Liver (tissue), 9 donors: ENCODE data around the gene FBP2. TPM values are rescaled to one million over a fixed set of nuclear protein-coding genes. Genes with fewer than 3 reads are reported as not detected.

Source experiments
- DNase-seq: peaks from one replicate; pipeline ENCODE4 v3.0.0-alpha.2; 2017; ENCODE audit warnings: low spot score
- H3K27ac ChIP-seq, 2 donors: one replicate each; pipeline ENCODE4 v1.7.0; 2013; ENCODE audit warnings: inconsistent platforms in 2 of 2, low read length in 2 of 2, control low read depth in 1 of 2, low read depth in 1 of 2, mild to moderate bottlenecking in 1 of 2
- H3K27me3 ChIP-seq, 4 donors: one replicate each; pipeline versions ENCODE4 v1.6.1 to v1.7.0; 2013; ENCODE audit warnings: low read length in 3 of 4, inconsistent platforms in 1 of 4, mild to moderate bottlenecking in 1 of 4, moderate library complexity in 1 of 4; ENCODE audit not compliant: control insufficient read depth in 4 of 4, insufficient read depth in 4 of 4
- H3K36me3 ChIP-seq, 4 donors: one replicate each; pipeline versions ENCODE4 v1.6.1 to v1.7.0; 2013; ENCODE audit warnings: low read length in 3 of 4, mild to moderate bottlenecking in 3 of 4, low read depth in 1 of 4, moderate library complexity in 1 of 4; ENCODE audit not compliant: control insufficient read depth in 4 of 4, insufficient read depth in 3 of 4
- H3K4me1 ChIP-seq, 4 donors: one replicate each; pipeline versions ENCODE4 v1.6.1 to v1.7.0; 2013; ENCODE audit warnings: low read length in 3 of 4, mild to moderate bottlenecking in 3 of 4, moderate library complexity in 1 of 4; ENCODE audit not compliant: control insufficient read depth in 4 of 4, insufficient read depth in 4 of 4
- H3K4me3 ChIP-seq, 3 donors: one replicate each; pipeline versions ENCODE4 v1.6.1 to v1.7.0; 2013; ENCODE audit warnings: low read length in 3 of 3, control low read depth in 1 of 3, low read depth in 1 of 3, mild to moderate bottlenecking in 1 of 3
- H3K9ac ChIP-seq, 2 donors: one replicate each; pipeline ENCODE4 v1.7.0; 2013; ENCODE audit warnings: low read length in 2 of 2, mild to moderate bottlenecking in 2 of 2, moderate library complexity in 2 of 2, control low read depth in 1 of 2, low read depth in 1 of 2
- H3K9me3 ChIP-seq, 4 donors: one replicate each; pipeline versions ENCODE4 v1.6.1 to v1.7.0; 2013; ENCODE audit warnings: low read length in 3 of 4; ENCODE audit not compliant: control insufficient read depth in 4 of 4
- FOXA1 ChIP-seq: IDR thresholded peaks from 2 replicates; pipeline ENCODE4 v1.6.1; 2016; ENCODE audit warnings: antibody characterized with exemption
- NR2F2 ChIP-seq: IDR thresholded peaks from 2 replicates; pipeline ENCODE4 v1.6.1; 2016; ENCODE audit warnings: antibody characterized with exemption
- RXRA ChIP-seq, 2 donors: IDR thresholded peaks; 2 replicates each; pipeline ENCODE4 v1.6.1; 2017 to 2018; ENCODE audit warnings: antibody characterized with exemption in 2 of 2, mild to moderate bottlenecking in 1 of 2
- SP1 ChIP-seq: IDR thresholded peaks from 2 replicates; pipeline ENCODE4 v1.6.1; 2018; ENCODE audit warnings: antibody characterized with exemption, mild to moderate bottlenecking
- TAF1 ChIP-seq: conservative IDR thresholded peaks from 2 replicates; pipeline ENCODE4 v1.6.1; 2016; ENCODE audit warnings: antibody characterized with exemption, mild to moderate bottlenecking
- YY1 ChIP-seq: IDR thresholded peaks from 2 replicates; pipeline ENCODE4 v1.6.1; 2016; ENCODE audit warnings: antibody characterized with exemption, mild to moderate bottlenecking
- WGBS: extraction: QIAGEN DNeasy Blood & Tissue Kit; methylation state at CpG from one replicate; pipeline ENCODE4 v1.1.7; 2013; 5-methylcytosine and 5-hydroxymethylcytosine counted together
- polyA plus RNA-seq, 2 donors: library from polyadenylated mRNA; stranded (reverse) in 1 of 2; unstranded in 1 of 2; fragments of 200-250 nt in 1 of 2; fragments of >200 nt in 1 of 2; fragmentation: Nextera tagmentation in 1 of 2; extraction: Ambion mirVana in 1 of 2; gene quantifications; one replicate each; pipeline versions ENCODE4 v1.2.1 to v1.2.3, GENCODE V29; 2013 to 2015
- total RNA-seq, 2 donors: library from RNA; depleted of rRNA; stranded (reverse); fragments of >200 nt; gene quantifications; one replicate each; pipeline ENCODE4 v1.2.3, GENCODE V29; 2014
- TF ChIP-seq, protein P1 (sequence below): IDR thresholded peaks from 2 replicates; pipeline ENCODE4 v1.6.1; 2016; ENCODE audit warnings: antibody characterized with exemption, mild to moderate bottlenecking
- TF ChIP-seq, protein P2 (sequence below): IDR thresholded peaks from 2 replicates; pipeline ENCODE4 v1.6.1; 2016; ENCODE audit warnings: antibody characterized with exemption
- TF ChIP-seq, protein P3 (sequence below): fragments of 150-350 bp; IDR thresholded peaks from 2 replicates; pipeline ENCODE4 v1.5.1; 2017; ENCODE audit warnings: improper control_type of control experiment, low read depth, low read length; ENCODE audit not compliant: missing input control
- donor health status: healthy.
- donor health status: healthy.
- donor health status: healthy.
- donor health status: healthy.
- donor health status: healthy.

FBP2 gene
- total and polyA plus RNA-seq, 4 donors = not detected

DNA sequence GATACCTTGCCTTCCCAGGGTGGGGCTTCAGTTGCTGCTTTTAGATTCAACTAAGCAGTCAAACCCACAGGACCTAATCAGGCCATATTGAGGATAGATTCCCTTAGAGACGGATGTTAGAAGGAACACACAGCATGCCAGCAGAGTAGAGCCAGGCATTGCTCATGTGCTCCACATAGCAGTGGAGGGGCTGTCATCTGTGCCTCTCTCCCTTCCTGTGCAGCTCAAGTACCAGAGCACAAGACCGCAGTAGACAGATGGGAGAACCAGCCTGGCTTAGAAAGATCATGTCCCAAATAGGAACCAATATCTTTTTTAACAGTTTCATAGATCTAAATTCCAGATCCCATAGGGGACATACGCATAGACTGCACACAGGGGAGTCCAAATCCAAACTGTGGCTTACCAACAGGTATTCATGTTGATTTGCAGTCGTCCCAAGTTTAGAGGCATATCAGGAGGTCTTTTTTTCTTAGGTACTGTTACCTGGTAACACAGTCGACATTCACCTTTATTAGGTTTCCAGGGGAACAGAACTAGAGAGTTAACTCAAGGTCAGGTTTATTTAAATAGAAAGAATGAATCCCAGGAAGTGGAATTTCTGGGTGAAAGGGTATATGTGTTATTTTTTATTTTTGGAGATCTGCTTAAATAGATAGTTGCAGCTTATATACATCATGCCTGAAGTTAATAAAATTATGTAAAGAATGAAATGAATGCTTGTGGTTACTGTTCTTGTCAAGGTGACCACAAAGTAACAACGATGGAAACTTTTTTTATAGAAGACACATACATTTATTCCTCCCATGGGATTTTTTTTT lies 82.3 kb downstream of the FBP2 start:
- TF ChIP-seq RXRA (IDR thresholded peaks at IDR 0.05) (no peak), FOXA1 (no peak), TAF1 (no peak), YY1 (no peak), NR2F2 (no peak), SP1 (no peak)
- TF ChIP-seq, protein P1, sequence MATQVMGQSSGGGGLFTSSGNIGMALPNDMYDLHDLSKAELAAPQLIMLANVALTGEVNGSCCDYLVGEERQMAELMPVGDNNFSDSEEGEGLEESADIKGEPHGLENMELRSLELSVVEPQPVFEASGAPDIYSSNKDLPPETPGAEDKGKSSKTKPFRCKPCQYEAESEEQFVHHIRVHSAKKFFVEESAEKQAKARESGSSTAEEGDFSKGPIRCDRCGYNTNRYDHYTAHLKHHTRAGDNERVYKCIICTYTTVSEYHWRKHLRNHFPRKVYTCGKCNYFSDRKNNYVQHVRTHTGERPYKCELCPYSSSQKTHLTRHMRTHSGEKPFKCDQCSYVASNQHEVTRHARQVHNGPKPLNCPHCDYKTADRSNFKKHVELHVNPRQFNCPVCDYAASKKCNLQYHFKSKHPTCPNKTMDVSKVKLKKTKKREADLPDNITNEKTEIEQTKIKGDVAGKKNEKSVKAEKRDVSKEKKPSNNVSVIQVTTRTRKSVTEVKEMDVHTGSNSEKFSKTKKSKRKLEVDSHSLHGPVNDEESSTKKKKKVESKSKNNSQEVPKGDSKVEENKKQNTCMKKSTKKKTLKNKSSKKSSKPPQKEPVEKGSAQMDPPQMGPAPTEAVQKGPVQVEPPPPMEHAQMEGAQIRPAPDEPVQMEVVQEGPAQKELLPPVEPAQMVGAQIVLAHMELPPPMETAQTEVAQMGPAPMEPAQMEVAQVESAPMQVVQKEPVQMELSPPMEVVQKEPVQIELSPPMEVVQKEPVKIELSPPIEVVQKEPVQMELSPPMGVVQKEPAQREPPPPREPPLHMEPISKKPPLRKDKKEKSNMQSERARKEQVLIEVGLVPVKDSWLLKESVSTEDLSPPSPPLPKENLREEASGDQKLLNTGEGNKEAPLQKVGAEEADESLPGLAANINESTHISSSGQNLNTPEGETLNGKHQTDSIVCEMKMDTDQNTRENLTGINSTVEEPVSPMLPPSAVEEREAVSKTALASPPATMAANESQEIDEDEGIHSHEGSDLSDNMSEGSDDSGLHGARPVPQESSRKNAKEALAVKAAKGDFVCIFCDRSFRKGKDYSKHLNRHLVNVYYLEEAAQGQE = no peak
- TF ChIP-seq, protein P2, sequence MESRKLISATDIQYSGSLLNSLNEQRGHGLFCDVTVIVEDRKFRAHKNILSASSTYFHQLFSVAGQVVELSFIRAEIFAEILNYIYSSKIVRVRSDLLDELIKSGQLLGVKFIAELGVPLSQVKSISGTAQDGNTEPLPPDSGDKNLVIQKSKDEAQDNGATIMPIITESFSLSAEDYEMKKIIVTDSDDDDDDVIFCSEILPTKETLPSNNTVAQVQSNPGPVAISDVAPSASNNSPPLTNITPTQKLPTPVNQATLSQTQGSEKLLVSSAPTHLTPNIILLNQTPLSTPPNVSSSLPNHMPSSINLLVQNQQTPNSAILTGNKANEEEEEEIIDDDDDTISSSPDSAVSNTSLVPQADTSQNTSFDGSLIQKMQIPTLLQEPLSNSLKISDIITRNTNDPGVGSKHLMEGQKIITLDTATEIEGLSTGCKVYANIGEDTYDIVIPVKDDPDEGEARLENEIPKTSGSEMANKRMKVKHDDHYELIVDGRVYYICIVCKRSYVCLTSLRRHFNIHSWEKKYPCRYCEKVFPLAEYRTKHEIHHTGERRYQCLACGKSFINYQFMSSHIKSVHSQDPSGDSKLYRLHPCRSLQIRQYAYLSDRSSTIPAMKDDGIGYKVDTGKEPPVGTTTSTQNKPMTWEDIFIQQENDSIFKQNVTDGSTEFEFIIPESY = no peak
- TF ChIP-seq, protein P3, sequence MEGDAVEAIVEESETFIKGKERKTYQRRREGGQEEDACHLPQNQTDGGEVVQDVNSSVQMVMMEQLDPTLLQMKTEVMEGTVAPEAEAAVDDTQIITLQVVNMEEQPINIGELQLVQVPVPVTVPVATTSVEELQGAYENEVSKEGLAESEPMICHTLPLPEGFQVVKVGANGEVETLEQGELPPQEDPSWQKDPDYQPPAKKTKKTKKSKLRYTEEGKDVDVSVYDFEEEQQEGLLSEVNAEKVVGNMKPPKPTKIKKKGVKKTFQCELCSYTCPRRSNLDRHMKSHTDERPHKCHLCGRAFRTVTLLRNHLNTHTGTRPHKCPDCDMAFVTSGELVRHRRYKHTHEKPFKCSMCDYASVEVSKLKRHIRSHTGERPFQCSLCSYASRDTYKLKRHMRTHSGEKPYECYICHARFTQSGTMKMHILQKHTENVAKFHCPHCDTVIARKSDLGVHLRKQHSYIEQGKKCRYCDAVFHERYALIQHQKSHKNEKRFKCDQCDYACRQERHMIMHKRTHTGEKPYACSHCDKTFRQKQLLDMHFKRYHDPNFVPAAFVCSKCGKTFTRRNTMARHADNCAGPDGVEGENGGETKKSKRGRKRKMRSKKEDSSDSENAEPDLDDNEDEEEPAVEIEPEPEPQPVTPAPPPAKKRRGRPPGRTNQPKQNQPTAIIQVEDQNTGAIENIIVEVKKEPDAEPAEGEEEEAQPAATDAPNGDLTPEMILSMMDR = no peak
- H3K4me3 ChIP-seq = no peak overlapping the region
- no peak overlapping the region for H3K9ac ChIP-seq
- H3K36me3 ChIP-seq = no peaks in the 10 kb centered on the region
- WGBS = 65% methylated on average over 6 of the region's 6 CpGs
- no peaks in the 10 kb centered on the region for H3K27me3 ChIP-seq
- no peak for DNase-seq
- H3K4me1 ChIP-seq = peaks cover 2 to 13% (median 4%) of the 10 kb centered on the region in 4 donors
- no peaks in the 10 kb centered on the region for H3K9me3 ChIP-seq
- no peak overlapping the region for H3K27ac ChIP-seq

Other genes with a start within 250 kb of the FBP2 start
- gene PCAT7, start 38.7 kb downstream of the FBP2 start, total RNA-seq = under 1 TPM; 0.19 to 0.67 TPM
- gene PCAT7, start 38.7 kb downstream of the FBP2 start, polyA plus RNA-seq = under 1 TPM; 0.71 to 0.95 TPM
- gene FBP1, start 45.7 kb upstream of the FBP2 start, total RNA-seq = 100 to 1,000 TPM in 1 of 2 donors, 10 to 100 TPM in 1; 27.8 to 233 TPM
- 100 to 1,000 TPM; 401 to 574 TPM for gene FBP1, start 45.7 kb upstream of the FBP2 start, polyA plus RNA-seq
- gene AOPEP, start 132.9 kb upstream of the FBP2 start, total RNA-seq = 10 to 100 TPM; 22.2 to 77.1 TPM
- gene AOPEP, start 132.9 kb upstream of the FBP2 start, polyA plus RNA-seq = 10 to 100 TPM; 24.1 to 45.4 TPM